Hepatocyte (in vitro differentiated cells): ENCODE results near the gene NTF3. TPM values are rescaled to one million over a fixed set of nuclear protein-coding genes. Genes with fewer than 3 reads are reported as not detected.
A peak's percentile ranks its signal among the peaks of the same experiment; 100 is the strongest.

Experiments used
- DNase-seq: peaks from one replicate; pipeline ENCODE4 v3.0.0-alpha.2; 2016; ENCODE audit warnings: low spot score
- H2AFZ ChIP-seq: fragments of 200-600 bp; sonication (generic); 2 replicates; pipeline ENCODE4 v1.6.0; 2016; ENCODE audit warnings: antibody characterized with exemption, mild to moderate bottlenecking
- H3K27ac ChIP-seq: fragments of 200-600 bp; sonication (generic); 2 replicates; pipeline ENCODE4 v1.5.1; 2016; ENCODE audit warnings: mild to moderate bottlenecking
- H3K27me3 ChIP-seq: fragments of 200-600 bp; sonication (generic); 2 replicates; pipeline ENCODE4 v1.6.1; 2016
- H3K36me3 ChIP-seq: fragments of 200-600 bp; sonication (generic); replicated peaks from 2 replicates; pipeline ENCODE4 v1.5.1; 2016; ENCODE audit warnings: low read depth; ENCODE audit not compliant: insufficient read depth
- H3K4me1 ChIP-seq: fragments of 200-600 bp; sonication (generic); 2 replicates; pipeline ENCODE4 v1.5.1; 2016; ENCODE audit warnings: mild to moderate bottlenecking, moderate library complexity; ENCODE audit not compliant: insufficient read depth
- H3K4me2 ChIP-seq: fragments of 200-600 bp; sonication (generic); 2 replicates; pipeline ENCODE4 v1.6.0; 2016
- H3K4me3 ChIP-seq: fragments of 200-600 bp; sonication (generic); 2 replicates; pipeline ENCODE4 v1.5.1; 2016; ENCODE audit warnings: mild to moderate bottlenecking
- H3K79me2 ChIP-seq: fragments of 200-600 bp; sonication (generic); 2 replicates; pipeline ENCODE4 v1.6.0; 2017; ENCODE audit warnings: mild to moderate bottlenecking
- H3K9me2 ChIP-seq: fragments of 200-600 bp; sonication (generic); replicated peaks from 2 replicates; pipeline ENCODE4 v1.6.0; 2017; ENCODE audit warnings: mild to moderate bottlenecking; ENCODE audit not compliant: insufficient read depth
- H3K9me3 ChIP-seq: fragments of 200-600 bp; sonication (generic); 2 replicates; pipeline ENCODE4 v1.5.1; 2016; ENCODE audit warnings: low read depth, mild to moderate bottlenecking
- H4K20me1 ChIP-seq: fragments of 200-600 bp; sonication (generic); 2 replicates; pipeline ENCODE4 v1.6.0; 2016; ENCODE audit warnings: mild to moderate bottlenecking; ENCODE audit not compliant: insufficient read depth, poor library complexity, severe bottlenecking
- EZH2 ChIP-seq: fragments of 200-600 bp; sonication (generic); IDR thresholded peaks from 2 replicates; pipeline ENCODE4 v1.6.1; 2016; ENCODE audit warnings: antibody characterized with exemption, mild to moderate bottlenecking, borderline replicate concordance
- EZH2phosphoT487 ChIP-seq: fragments of 200-600 bp; sonication (generic); IDR thresholded peaks from one replicate; pipeline ENCODE4 v1.6.1; 2018; ENCODE audit warnings: antibody characterized with exemption, mild to moderate bottlenecking, low read depth, moderate library complexity; ENCODE audit not compliant: unreplicated experiment, severe bottlenecking
- WGBS: methylation state at CpG from one replicate; pipeline ENCODE4 v1.1.6; 2016; ENCODE audit warnings: low lambda C conversion rate; ENCODE audit errors: missing lambda C conversion rate; 5-methylcytosine and 5-hydroxymethylcytosine counted together
- polyA plus RNA-seq: library from polyadenylated mRNA; unstranded; fragments of >200 nt; fragmentation: Nextera tagmentation; extraction: Ambion mirVana; gene quantifications from 2 replicates; pipeline ENCODE4 v1.2.1, GENCODE V29; 2016
- total RNA-seq: library from RNA; depleted of rRNA; stranded (reverse); fragments of >200 nt; gene quantifications from 2 replicates; pipeline ENCODE4 v1.2.3, GENCODE V29; 2014
- TF ChIP-seq, protein P1 (sequence below): fragments of 200-600 bp; sonication (generic); IDR thresholded peaks from 2 replicates; pipeline ENCODE4 v1.5.1; 2016; ENCODE audit warnings: antibody characterized with exemption, mild to moderate bottlenecking; ENCODE audit not compliant: poor library complexity

The NTF3 gene
- total and polyA plus RNA-seq, 2 experiments from 2014 or later, result 5.0 to 7.1 TPM

DNA sequence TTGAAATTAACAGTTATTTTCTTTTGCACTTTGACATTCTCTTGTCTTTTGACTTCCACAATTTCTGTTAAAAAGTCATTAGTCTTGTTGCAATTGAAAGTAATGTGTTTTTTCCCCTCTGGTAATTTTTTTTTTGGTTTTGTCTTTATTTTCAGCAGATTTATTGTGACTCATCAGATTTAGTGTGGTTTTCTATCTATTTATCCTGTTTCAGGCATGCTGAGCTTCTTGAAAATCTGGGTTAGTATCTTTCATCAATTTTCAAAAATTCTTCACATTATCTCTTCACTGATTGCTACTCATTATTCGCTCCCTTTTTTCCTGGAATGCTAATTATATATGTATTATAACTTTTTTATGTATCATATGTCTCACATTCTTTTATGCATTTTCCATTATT is 15.3 kb upstream of the NTF3 start:
- Histone ChIP-seq H3K4me1 (no peaks in the 10 kb centered on the region), H2AFZ (no peak overlapping the region), H3K9me3 (no peaks in the 10 kb centered on the region), H3K4me2 (no peak overlapping the region), H4K20me1 (no peaks in the 10 kb centered on the region), H3K27me3 (no peaks in the 10 kb centered on the region), H3K4me3 (no peak overlapping the region), H3K36me3 (no peaks in the 10 kb centered on the region), H3K27ac (no peak overlapping the region), H3K9me2 (no peaks in the 10 kb centered on the region), H3K79me2 (no peaks in the 10 kb centered on the region)
- no peak for DNase-seq
- TF ChIP-seq EZH2phosphoT487 (no peak), EZH2 (no peak)
- TF ChIP-seq, protein P1, sequence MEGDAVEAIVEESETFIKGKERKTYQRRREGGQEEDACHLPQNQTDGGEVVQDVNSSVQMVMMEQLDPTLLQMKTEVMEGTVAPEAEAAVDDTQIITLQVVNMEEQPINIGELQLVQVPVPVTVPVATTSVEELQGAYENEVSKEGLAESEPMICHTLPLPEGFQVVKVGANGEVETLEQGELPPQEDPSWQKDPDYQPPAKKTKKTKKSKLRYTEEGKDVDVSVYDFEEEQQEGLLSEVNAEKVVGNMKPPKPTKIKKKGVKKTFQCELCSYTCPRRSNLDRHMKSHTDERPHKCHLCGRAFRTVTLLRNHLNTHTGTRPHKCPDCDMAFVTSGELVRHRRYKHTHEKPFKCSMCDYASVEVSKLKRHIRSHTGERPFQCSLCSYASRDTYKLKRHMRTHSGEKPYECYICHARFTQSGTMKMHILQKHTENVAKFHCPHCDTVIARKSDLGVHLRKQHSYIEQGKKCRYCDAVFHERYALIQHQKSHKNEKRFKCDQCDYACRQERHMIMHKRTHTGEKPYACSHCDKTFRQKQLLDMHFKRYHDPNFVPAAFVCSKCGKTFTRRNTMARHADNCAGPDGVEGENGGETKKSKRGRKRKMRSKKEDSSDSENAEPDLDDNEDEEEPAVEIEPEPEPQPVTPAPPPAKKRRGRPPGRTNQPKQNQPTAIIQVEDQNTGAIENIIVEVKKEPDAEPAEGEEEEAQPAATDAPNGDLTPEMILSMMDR, result no peak
- WGBS, result 87% methylated on average over 1 of the region's 1 CpG

DNA sequence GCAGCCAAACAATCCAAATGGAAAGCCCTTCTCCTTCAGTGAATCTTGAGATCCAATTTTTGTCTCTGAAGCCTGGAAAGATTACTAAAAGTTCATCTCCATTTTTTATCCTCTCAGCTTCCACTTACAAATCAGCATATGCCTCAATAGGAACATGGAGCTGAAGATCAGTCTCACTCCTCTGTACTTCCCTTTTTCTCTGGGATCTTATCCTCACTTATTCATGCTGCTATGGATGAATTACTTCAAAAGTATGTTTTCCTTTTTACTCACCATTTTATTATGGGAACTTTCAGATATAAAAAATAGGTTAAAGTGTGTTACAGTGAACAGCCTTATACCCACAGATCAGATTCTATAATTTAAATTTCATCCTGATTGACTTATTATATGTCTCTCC is 14.4 kb upstream of the NTF3 start:
- H3K27ac ChIP-seq, result no peak overlapping the region
- H3K9me3 ChIP-seq, result no peaks in the 10 kb centered on the region
- H3K9me2 ChIP-seq, result no peaks in the 10 kb centered on the region
- H4K20me1 ChIP-seq, result no peaks in the 10 kb centered on the region
- H3K36me3 ChIP-seq, result no peaks in the 10 kb centered on the region
- no peaks in the 10 kb centered on the region for H3K27me3 ChIP-seq
- H2AFZ ChIP-seq, result no peak overlapping the region
- no peaks in the 10 kb centered on the region for H3K79me2 ChIP-seq
- TF ChIP-seq EZH2phosphoT487 (no peak), EZH2 (no peak)
- TF ChIP-seq, protein P1, result no peak
- DNase-seq, result no peak
- no peak overlapping the region for H3K4me3 ChIP-seq
- H3K4me2 ChIP-seq, result no peak overlapping the region
- no peaks in the 10 kb centered on the region for H3K4me1 ChIP-seq

DNA sequence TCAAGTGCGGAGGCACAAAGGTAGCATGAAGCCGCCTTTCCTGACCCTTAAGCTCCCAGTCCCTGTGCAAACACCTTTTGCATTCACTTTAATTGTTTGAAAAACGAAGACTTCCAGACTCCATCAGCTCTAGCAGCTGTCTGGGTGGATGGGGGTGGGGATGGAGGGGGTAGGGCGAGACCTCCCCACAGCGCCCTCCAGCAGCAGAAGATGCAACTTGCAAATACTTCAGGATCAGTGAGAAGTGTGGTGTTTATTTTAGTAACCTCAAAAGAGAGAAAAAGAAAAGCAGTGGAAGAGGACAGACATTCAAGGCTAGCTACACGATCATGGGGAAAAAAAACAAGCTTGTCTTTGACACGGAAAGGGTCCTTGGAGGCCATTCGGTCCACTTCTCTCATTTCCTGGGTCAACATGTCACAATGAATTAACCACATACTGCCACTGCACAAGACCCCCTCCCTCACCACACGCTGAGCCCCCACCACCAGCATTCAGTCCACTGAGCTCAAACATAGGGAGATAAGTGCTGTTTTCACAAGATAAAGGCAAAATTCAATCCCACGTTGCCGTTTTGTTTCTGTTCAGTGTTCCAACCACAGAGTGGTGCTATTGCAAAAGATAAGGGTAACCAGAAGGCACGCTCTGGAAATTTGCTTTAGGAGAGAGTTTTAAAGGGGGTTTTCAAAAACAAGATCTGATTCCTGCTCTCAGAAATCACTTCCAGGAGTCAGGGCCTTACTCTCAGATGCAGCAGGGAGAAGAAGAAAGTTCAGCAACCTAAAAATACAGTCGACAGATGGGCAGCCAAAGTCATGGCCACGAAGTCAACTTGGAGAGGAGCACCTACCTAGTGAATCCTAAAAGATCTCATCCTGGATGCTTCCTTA is 3.3 kb upstream of the NTF3 start:
- H3K27ac ChIP-seq, result peak overlapping the region; percentile 29
- no peak for TF ChIP-seq EZH2phosphoT487
- no peak for TF ChIP-seq EZH2
- TF ChIP-seq, protein P1, result peak; percentile 81
- H3K79me2 ChIP-seq, result peaks cover 11% of the 10 kb centered on the region
- H3K27me3 ChIP-seq, result peaks cover 16% of the 10 kb centered on the region
- peak; percentile 70 for DNase-seq
- no peaks in the 10 kb centered on the region for H3K9me2 ChIP-seq
- WGBS, result 12% methylated on average over 14 of the region's 14 CpGs
- H3K4me1 ChIP-seq, result peaks cover 24% of the 10 kb centered on the region
- H3K4me2 ChIP-seq, result peak overlapping the region; percentile 67
- no peak overlapping the region for H3K4me3 ChIP-seq
- H4K20me1 ChIP-seq, result no peaks in the 10 kb centered on the region
- H3K9me3 ChIP-seq, result no peaks in the 10 kb centered on the region
- no peaks in the 10 kb centered on the region for H3K36me3 ChIP-seq
- H2AFZ ChIP-seq, result peak overlapping the region; percentile 21
